Cardiac muscle cell (in vitro differentiated cells and primary cell): ENCODE results near the gene MTERF4. TPM values are rescaled to one million over a fixed set of nuclear protein-coding genes. Genes with fewer than 3 reads are reported as not detected.

Experiments
- DNase-seq, 2 donors: peaks; one replicate each; pipeline versions ENCODE4 v3.0.0 to v3.0.0-alpha.2; 2010 to 2017; ENCODE audit warnings: low read depth in 1 of 2, low spot score in 1 of 2
- H3K27ac ChIP-seq: fragments of 200-600 bp; sonication (generic); 2 replicates; pipeline ENCODE4 v1.5.1; 2016
- H3K27me3 ChIP-seq: fragments of 200-600 bp; sonication (generic); 2 replicates; pipeline ENCODE4 v1.6.0; 2016; ENCODE audit warnings: control low read depth
- H3K36me3 ChIP-seq: fragments of 200-600 bp; sonication (generic); 2 replicates; pipeline ENCODE4 v1.5.1; 2016; ENCODE audit warnings: control low read depth
- H3K4me1 ChIP-seq: fragments of 200-600 bp; sonication (generic); 2 replicates; pipeline ENCODE4 v1.8.1; 2017; ENCODE audit warnings: low read depth, mild to moderate bottlenecking, mixed run types
- H3K4me3 ChIP-seq: fragments of 200-600 bp; sonication (generic); 2 replicates; pipeline ENCODE4 v1.5.1; 2016; ENCODE audit warnings: mild to moderate bottlenecking
- H3K9me3 ChIP-seq: fragments of 200-600 bp; sonication (generic); 2 replicates; pipeline ENCODE4 v1.5.1; 2017; ENCODE audit warnings: low read depth, mild to moderate bottlenecking, control low read depth
- polyA plus RNA-seq: library from polyadenylated mRNA; unstranded; fragments of >200 nt; fragmentation: Nextera tagmentation; extraction: Ambion mirVana; gene quantifications from 2 replicates; pipeline ENCODE4 v1.2.1, GENCODE V29; 2016
- total RNA-seq: library from RNA; depleted of rRNA; stranded (reverse); fragments of >200 nt; gene quantifications from 2 replicates; pipeline ENCODE4 v1.2.3, GENCODE V29; 2016
- TF ChIP-seq, protein P1 (sequence below): IDR thresholded peaks from 2 replicates; pipeline ENCODE4 v1.5.1; 2012; ENCODE audit warnings: low read depth, mild to moderate bottlenecking, low read length

The MTERF4 gene
- total and polyA plus RNA-seq, 2 experiments from 2014 or later, result 26.9 to 105 TPM

DNA sequence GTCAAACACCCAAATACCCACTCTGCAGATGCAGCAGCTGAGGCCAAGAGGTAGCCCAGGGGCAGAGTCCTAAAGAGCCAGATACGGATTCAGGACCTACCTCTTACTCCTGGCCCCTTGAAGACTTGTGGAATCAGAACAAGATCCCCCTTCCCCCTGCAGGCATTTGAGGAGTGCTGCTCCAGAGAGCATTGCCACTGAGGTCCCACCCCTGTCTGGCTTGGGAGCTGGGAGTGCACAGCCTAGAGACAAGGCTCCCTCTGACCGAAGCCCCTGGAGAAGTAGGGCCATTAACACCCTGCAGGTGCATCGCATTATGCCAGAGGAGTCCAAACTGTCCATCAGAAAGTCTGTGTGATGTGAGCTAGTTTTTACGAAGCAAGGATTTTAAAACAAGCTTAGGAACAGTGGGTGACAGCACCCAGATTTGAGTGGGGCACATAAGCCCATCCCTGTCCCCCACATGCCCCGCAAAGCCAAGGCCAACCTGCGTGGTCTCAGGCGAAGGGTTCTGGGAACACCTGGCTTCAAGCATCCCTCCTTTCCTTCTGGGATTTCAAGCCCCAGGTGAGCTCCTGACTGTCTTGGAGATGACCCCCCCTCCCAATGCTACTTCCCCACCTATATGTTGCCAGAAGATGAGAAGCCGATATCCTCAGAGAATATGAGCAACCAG lies 48.4 kb downstream of the MTERF4 start:
- TF ChIP-seq, protein P1, sequence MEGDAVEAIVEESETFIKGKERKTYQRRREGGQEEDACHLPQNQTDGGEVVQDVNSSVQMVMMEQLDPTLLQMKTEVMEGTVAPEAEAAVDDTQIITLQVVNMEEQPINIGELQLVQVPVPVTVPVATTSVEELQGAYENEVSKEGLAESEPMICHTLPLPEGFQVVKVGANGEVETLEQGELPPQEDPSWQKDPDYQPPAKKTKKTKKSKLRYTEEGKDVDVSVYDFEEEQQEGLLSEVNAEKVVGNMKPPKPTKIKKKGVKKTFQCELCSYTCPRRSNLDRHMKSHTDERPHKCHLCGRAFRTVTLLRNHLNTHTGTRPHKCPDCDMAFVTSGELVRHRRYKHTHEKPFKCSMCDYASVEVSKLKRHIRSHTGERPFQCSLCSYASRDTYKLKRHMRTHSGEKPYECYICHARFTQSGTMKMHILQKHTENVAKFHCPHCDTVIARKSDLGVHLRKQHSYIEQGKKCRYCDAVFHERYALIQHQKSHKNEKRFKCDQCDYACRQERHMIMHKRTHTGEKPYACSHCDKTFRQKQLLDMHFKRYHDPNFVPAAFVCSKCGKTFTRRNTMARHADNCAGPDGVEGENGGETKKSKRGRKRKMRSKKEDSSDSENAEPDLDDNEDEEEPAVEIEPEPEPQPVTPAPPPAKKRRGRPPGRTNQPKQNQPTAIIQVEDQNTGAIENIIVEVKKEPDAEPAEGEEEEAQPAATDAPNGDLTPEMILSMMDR, result no peak
- DNase-seq, result no peak
- no peaks in the 10 kb centered on the region for H3K9me3 ChIP-seq
- H3K36me3 ChIP-seq, result no peaks in the 10 kb centered on the region
- no peak overlapping the region for H3K4me3 ChIP-seq
- H3K27ac ChIP-seq, result no peak overlapping the region
- H3K4me1 ChIP-seq, result no peaks in the 10 kb centered on the region
- H3K27me3 ChIP-seq, result no peaks in the 10 kb centered on the region

DNA sequence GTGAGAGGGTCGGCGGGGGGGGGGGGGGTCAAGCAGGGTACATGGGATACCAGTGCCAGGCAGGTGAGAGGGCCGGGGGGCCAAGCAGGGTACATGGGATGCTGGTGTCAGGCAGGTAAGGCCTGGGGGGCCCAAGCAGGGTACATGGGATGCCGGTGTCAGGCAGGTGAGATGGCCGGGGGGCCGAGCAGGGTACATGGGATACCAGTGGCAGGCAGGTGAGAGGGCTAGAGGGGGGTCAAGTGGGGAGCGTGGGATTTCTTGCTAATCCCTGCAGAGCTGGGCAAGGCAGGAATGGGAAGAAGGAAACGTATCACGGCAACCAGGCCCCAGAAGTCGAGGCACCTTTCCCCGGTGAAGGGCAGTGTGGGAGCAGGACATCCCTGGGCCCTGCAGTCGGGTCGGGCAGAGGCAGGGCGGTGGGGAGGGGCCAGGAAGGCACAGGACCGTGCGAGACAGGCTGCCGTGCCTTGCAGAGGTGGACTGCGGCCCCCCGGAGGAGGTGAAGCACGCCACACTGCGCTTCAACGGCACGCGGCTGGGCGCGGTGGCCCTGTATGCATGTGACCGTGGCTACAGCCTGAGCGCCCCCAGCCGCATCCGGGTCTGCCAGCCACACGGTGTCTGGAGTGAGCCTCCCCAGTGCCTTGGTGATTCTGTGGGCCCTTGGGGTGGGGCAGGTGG lies 49.3 kb downstream of the MTERF4 start:
- H3K27ac ChIP-seq, result no peak overlapping the region
- H3K4me3 ChIP-seq, result no peak overlapping the region
- DNase-seq, result no peak
- no peaks in the 10 kb centered on the region for H3K27me3 ChIP-seq
- H3K36me3 ChIP-seq, result no peaks in the 10 kb centered on the region
- H3K4me1 ChIP-seq, result no peaks in the 10 kb centered on the region
- no peaks in the 10 kb centered on the region for H3K9me3 ChIP-seq
- TF ChIP-seq, protein P1, result no peak

DNA sequence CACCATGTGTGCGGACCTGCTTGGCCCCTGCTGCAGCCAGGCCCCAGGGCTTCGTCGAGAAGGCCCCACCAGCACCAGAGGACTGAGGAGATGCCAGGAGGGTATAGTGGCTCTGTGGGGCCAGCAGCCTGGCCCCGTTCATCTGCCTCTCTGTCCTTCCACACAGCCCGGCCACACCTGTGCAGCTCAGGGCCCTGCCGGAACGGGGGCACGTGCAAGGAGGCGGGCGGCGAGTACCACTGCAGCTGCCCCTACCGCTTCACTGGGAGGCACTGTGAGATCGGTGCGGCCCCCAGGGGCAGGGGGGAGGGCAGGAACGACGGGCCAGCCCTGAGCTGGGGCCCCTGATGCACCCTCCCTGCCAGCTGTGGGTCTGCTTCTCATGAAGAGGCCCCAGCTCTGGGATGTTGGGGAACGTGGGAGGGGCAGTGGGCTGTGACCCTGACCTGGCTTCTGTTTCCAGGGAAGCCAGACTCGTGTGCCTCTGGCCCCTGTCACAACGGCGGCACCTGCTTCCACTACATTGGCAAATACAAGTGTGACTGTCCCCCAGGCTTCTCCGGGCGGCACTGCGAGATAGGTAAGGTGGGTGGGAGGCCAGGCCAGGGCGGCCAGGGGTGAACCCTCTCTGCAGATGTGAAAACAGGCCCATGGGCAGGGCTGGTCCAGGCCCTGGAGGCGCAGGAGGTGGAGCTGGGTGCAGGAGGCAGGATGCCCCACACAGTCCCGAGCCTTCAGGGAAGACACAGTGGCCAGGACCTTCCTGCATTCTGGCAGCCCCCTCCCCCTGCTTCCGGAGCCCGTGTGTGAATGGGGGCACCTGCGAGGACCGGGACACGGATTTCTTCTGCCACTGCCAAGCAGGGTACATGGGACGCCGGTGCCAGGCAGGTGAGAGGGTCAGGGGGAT lies 50.3 kb downstream of the MTERF4 start:
- Histone ChIP-seq H3K27me3 (no peaks in the 10 kb centered on the region), H3K36me3 (no peaks in the 10 kb centered on the region), H3K9me3 (no peaks in the 10 kb centered on the region), H3K4me1 (no peaks in the 10 kb centered on the region), H3K4me3 (no peak overlapping the region), H3K27ac (no peak overlapping the region)
- DNase-seq, result no peak
- TF ChIP-seq, protein P1, result no peak

DNA sequence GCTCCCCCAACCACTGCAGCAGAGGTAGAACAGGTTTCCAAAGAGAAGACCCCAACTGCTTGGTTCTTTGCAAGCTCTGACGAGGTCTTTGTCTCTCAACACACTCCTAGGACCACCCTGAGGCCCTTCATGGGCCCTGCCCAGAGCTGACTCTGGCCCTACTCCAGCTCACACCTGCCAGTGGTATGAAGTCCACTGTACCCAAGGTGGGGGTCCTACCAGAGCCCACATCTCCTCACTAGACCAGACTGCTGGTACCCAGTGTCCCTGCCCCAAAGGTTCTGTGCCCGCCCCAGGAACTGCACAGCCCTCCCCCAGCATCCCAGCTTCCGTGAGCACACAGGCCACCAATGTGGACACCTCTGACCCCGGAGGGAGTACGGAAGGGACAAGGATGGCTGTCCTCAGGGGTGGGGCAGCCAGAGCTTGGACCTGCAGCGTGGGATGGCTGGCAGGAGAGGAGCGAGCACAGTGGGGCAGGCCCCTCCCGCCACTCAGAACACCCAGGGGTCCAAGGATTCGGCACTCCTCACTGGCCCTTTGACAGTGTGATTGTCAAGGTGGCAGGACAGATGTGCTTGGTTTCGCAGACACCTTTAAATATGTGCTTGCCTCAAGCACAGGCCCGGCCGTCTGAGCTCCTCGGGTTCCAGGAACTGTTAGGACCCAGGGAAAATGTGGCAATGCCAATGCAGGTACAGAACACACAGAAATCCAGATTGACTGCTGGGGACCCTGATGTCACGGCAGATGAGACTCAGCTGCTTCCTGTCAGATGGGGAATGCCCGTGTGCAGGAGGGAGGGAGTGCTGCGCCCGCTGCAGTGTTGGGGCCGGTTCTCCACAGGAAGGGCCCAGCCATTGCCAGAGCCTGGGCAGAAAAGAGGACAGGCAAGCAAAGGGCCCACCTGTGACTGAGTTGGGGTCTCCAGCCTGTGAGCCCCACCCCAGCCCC lies 51.2 kb downstream of the MTERF4 start:
- TF ChIP-seq, protein P1, result no peak
- DNase-seq, result no peak
- H3K4me3 ChIP-seq, result no peak overlapping the region
- H3K9me3 ChIP-seq, result no peaks in the 10 kb centered on the region
- no peaks in the 10 kb centered on the region for H3K36me3 ChIP-seq
- no peaks in the 10 kb centered on the region for H3K27me3 ChIP-seq
- no peak overlapping the region for H3K27ac ChIP-seq
- no peaks in the 10 kb centered on the region for H3K4me1 ChIP-seq
